H1 (cell line): ENCODE results near the gene USP9Y. TPM values are rescaled to one million over a fixed set of nuclear protein-coding genes. Genes with fewer than 3 reads are reported as not detected.

Source experiments
- CTCF ChIA-PET: fragments of 300-600 bp; sonication (Branson Sonifier 250); formaldehyde crosslinking; loops from one replicate; lab custom pipeline; 2021; ENCODE audit not compliant: partially characterized antibody; lab: Charles Lee
- POLR2A ChIA-PET: fragments of 300-600 bp; sonication (Branson Sonifier 250); formaldehyde crosslinking; loops from one replicate; lab custom pipeline; 2021; ENCODE audit warnings: inconsistent platforms; ENCODE audit not compliant: partially characterized antibody; lab: Charles Lee
- DNase-seq, 2 experiments: peaks; one replicate each; pipeline versions ENCODE4 v3.0.0 to v3.0.0-alpha.2; 2010 to 2022; ENCODE audit warnings: low spot score in 2 of 2, low read depth in 1 of 2, mixed read lengths in 1 of 2
- FAIRE-seq: peaks from 2 replicates; lab custom pipeline; 2011; peaks lifted over from hg19 to GRCh38; lab: Jason Lieb, UNC
- H2AFZ ChIP-seq: 2 replicates; pipeline ENCODE4 v1.8.1; 2012; ENCODE audit warnings: low read length, inconsistent platforms
- H2AK5ac ChIP-seq: 2 replicates; pipeline ENCODE4 v1.6.1; 2013; ENCODE audit warnings: low read depth, low read length
- H2BK120ac ChIP-seq: replicated peaks from 2 replicates; pipeline ENCODE3; 2013; ENCODE audit warnings: low read depth, low read length, inconsistent platforms
- H2BK12ac ChIP-seq: 2 replicates; pipeline ENCODE4 v1.6.1; 2013; ENCODE audit warnings: low read depth, low read length
- H2BK15ac ChIP-seq: 2 replicates; pipeline ENCODE4 v1.6.1; 2013; ENCODE audit warnings: low read length
- H2BK20ac ChIP-seq: 2 replicates; pipeline ENCODE4 v1.6.1; 2013; ENCODE audit warnings: low read length
- H2BK5ac ChIP-seq: 2 replicates; pipeline ENCODE4 v1.6.1; 2013; ENCODE audit warnings: low read depth, low read length
- H3K14ac ChIP-seq: 2 replicates; pipeline ENCODE4 v1.6.1; 2013; ENCODE audit warnings: inconsistent platforms; ENCODE audit not compliant: insufficient read length
- H3K18ac ChIP-seq: 2 replicates; pipeline ENCODE4 v1.6.1; 2013; ENCODE audit warnings: low read length; ENCODE audit errors: extremely low read depth
- H3K23ac ChIP-seq: 2 replicates; pipeline ENCODE4 v1.6.1; 2013; ENCODE audit warnings: inconsistent platforms; ENCODE audit not compliant: insufficient read length
- H3K23me2 ChIP-seq: 2 replicates; pipeline ENCODE4 v1.6.1; 2013; ENCODE audit warnings: low read depth, low read length
- H3K27ac ChIP-seq: 2 replicates; pipeline ENCODE4 v1.6.1; 2011; ENCODE audit warnings: low read depth, low read length, inconsistent platforms
- H3K27me3 ChIP-seq, 4 experiments: replicated peaks in 1 of 4; 1 replicate in 1 of 4; 2 replicates in 3 of 4; pipeline versions ENCODE4 v1.6.1 to v1.8.1; 2011 to 2013; ENCODE audit warnings: low read length in 3 of 4, mild to moderate bottlenecking in 3 of 4, inconsistent platforms in 2 of 4, mixed read lengths in 2 of 4, moderate library complexity in 1 of 4; ENCODE audit not compliant: control insufficient read depth in 3 of 4, insufficient read depth in 3 of 4; ENCODE audit errors: extremely low read depth in 1 of 4
- H3K36me3 ChIP-seq, 4 experiments: 2 replicates each; pipeline versions ENCODE4 v1.6.1 to v1.8.1; 2011 to 2013; ENCODE audit warnings: mild to moderate bottlenecking in 4 of 4, low read length in 3 of 4, moderate library complexity in 2 of 4, control low read depth in 1 of 4, inconsistent platforms in 1 of 4; ENCODE audit not compliant: insufficient read depth in 4 of 4, control insufficient read depth in 2 of 4
- H3K4ac ChIP-seq: replicated peaks from 2 replicates; pipeline ENCODE3; 2013; ENCODE audit warnings: low read length, low read depth, mixed read lengths, inconsistent platforms; ENCODE audit not compliant: insufficient read length
- H3K4me1 ChIP-seq, 4 experiments: replicated peaks in 1 of 4; 1 replicate in 1 of 4; 2 replicates in 3 of 4; pipeline versions ENCODE4 v1.6.1 to v1.8.1; 2011 to 2013; ENCODE audit warnings: low read length in 3 of 4, inconsistent platforms in 2 of 4, mixed read lengths in 1 of 4; ENCODE audit not compliant: insufficient read depth in 4 of 4, control insufficient read depth in 3 of 4
- H3K4me2 ChIP-seq, 2 experiments: 2 replicates each; pipeline versions ENCODE4 v1.6.1 to v1.8.1; 2011 to 2013; ENCODE audit warnings: low read depth in 2 of 2, low read length in 2 of 2, control low read depth in 1 of 2, inconsistent platforms in 1 of 2, mild to moderate bottlenecking in 1 of 2; ENCODE audit not compliant: insufficient read depth in 1 of 2
- H3K4me3 ChIP-seq, 4 experiments: fragments of 200-600, 300-600 bp in 1 of 4; sonication (generic), shearing (Covaris generic), sonication (Bioruptor Twin) in 1 of 4; 2 replicates each; pipeline versions ENCODE4 v1.5.1 to v1.8.1; 2011 to 2016; ENCODE audit warnings: low read length in 4 of 4, low read depth in 3 of 4, control low read depth in 2 of 4, inconsistent platforms in 2 of 4, mild to moderate bottlenecking in 2 of 4, mixed read lengths in 1 of 4, moderate library complexity in 1 of 4; ENCODE audit not compliant: insufficient read depth in 2 of 4; ENCODE audit errors: extremely low read depth in 1 of 4
- H3K56ac ChIP-seq: replicated peaks from 2 replicates; pipeline ENCODE3; 2013; ENCODE audit warnings: low read depth, mild to moderate bottlenecking, mixed read lengths, low read length, inconsistent platforms; ENCODE audit not compliant: insufficient read length
- H3K79me1 ChIP-seq: 2 replicates; pipeline ENCODE4 v1.6.1; 2013; ENCODE audit warnings: low read depth, low read length, control low read depth
- H3K79me2 ChIP-seq, 2 experiments: 2 replicates each; pipeline versions ENCODE4 v1.6.1 to v1.8.1; 2012 to 2013; ENCODE audit warnings: low read length in 2 of 2, mild to moderate bottlenecking in 2 of 2, inconsistent platforms in 1 of 2; ENCODE audit not compliant: insufficient read depth in 2 of 2, control insufficient read depth in 1 of 2
- H3K9ac ChIP-seq, 4 experiments: replicated peaks in 1 of 4; 1 replicate in 1 of 4; 2 replicates in 3 of 4; pipeline versions ENCODE4 v1.6.1 to v1.8.1; 2011 to 2013; ENCODE audit warnings: low read depth in 3 of 4, low read length in 3 of 4, control low read depth in 2 of 4, mild to moderate bottlenecking in 2 of 4, moderate library complexity in 2 of 4, inconsistent platforms in 1 of 4; ENCODE audit errors: extremely low read depth in 1 of 4
- H3K9me3 ChIP-seq, 2 experiments: 2 replicates each; pipeline versions ENCODE4 v1.6.1 to v1.8.1; 2012 to 2013; ENCODE audit warnings: mild to moderate bottlenecking in 2 of 2, moderate library complexity in 2 of 2, control low read depth in 1 of 2, inconsistent platforms in 1 of 2, low read depth in 1 of 2, low read length in 1 of 2, mixed read lengths in 1 of 2; ENCODE audit not compliant: insufficient read depth in 2 of 2
- H4K20me1 ChIP-seq, 2 experiments: replicated peaks in 1 of 2; 2 replicates each; pipeline versions ENCODE3 to v1.8.1; 2011 to 2013; ENCODE audit warnings: inconsistent platforms in 2 of 2, low read length in 2 of 2, mild to moderate bottlenecking in 1 of 2; ENCODE audit not compliant: insufficient read depth in 2 of 2, control insufficient read depth in 1 of 2
- H4K5ac ChIP-seq: 2 replicates; pipeline ENCODE4 v1.6.1; 2013; ENCODE audit warnings: low read length, low read depth, mixed read lengths, inconsistent platforms; ENCODE audit not compliant: insufficient read length
- H4K8ac ChIP-seq: 2 replicates; pipeline ENCODE4 v1.8.0; 2013; ENCODE audit warnings: mild to moderate bottlenecking, moderate library complexity, low read length, inconsistent platforms; ENCODE audit not compliant: insufficient read depth; ENCODE audit errors: extremely low read depth
- H4K91ac ChIP-seq: replicated peaks from 2 replicates; pipeline ENCODE3; 2013; ENCODE audit warnings: low read length, mixed read lengths, inconsistent platforms; ENCODE audit not compliant: insufficient read length
- FOSL1 ChIP-seq: IDR thresholded peaks from 2 replicates; pipeline ENCODE4 v1.6.1; 2011; ENCODE audit warnings: mild to moderate bottlenecking, low read depth, low read length, moderate library complexity; ENCODE audit not compliant: insufficient read depth
- POLR2A ChIP-seq, 2 experiments: IDR thresholded peaks; 1 replicate in 1 of 2; 2 replicates in 1 of 2; pipeline ENCODE4 v1.6.1; 2011; ENCODE audit warnings: low read depth in 2 of 2, low read length in 2 of 2, mild to moderate bottlenecking in 2 of 2; ENCODE audit errors: control extremely low read depth in 1 of 2
- POLR2AphosphoS5 ChIP-seq: IDR thresholded peaks from 2 replicates; pipeline ENCODE4 v1.6.1; 2011; ENCODE audit warnings: low read depth, low read length
- RXRA ChIP-seq: IDR thresholded peaks from 2 replicates; pipeline ENCODE4 v1.6.1; 2011; ENCODE audit warnings: low read depth, mild to moderate bottlenecking, low read length, moderate library complexity; ENCODE audit not compliant: insufficient read depth
- TAF1 ChIP-seq: IDR thresholded peaks from 2 replicates; pipeline ENCODE4 v1.6.1; 2011; ENCODE audit warnings: mild to moderate bottlenecking, low read depth, low read length
- TAF7 ChIP-seq: optimal IDR thresholded peaks from 2 replicates; pipeline ENCODE3; 2011; ENCODE audit warnings: low read depth, mild to moderate bottlenecking, inconsistent platforms, low read length, moderate library complexity, borderline replicate concordance
- TBP ChIP-seq: IDR thresholded peaks from 2 replicates; pipeline ENCODE4 v1.6.1; 2011; ENCODE audit warnings: low read depth, low read length, improper control_type of control experiment
- YY1 ChIP-seq: IDR thresholded peaks from 2 replicates; pipeline ENCODE4 v1.6.1; 2011; ENCODE audit warnings: low read depth, mild to moderate bottlenecking, low read length
- WGBS, 2 experiments: shearing (Covaris generic) in 1 of 2; methylation state at CpG; one replicate each; pipeline versions ENCODE4 v1.1.6 to v1.1.7; 2013 to 2015; ENCODE audit warnings: low lambda C conversion rate in 2 of 2, mixed read lengths in 2 of 2, inconsistent platforms in 1 of 2, low coverage in 1 of 2, missing lambda C conversion rate in 1 of 2; ENCODE audit not compliant: insufficient replicate concordance in 2 of 2, insufficient coverage in 1 of 2, insufficient read length in 1 of 2; ENCODE audit errors: extremely low coverage in 1 of 2, missing lambda C conversion rate in 1 of 2; 5-methylcytosine and 5-hydroxymethylcytosine counted together
- polyA plus RNA-seq, 7 experiments: library from polyadenylated mRNA; depleted of rRNA in 3 of 7; stranded (reverse) in 5 of 7; unstranded in 2 of 7; fragments of >200 nt in 5 of 7; fragments of 200-250 nt in 2 of 7; gene quantifications; 1 replicate in 5 of 7; 2 replicates in 1 of 7; 4 replicates in 1 of 7; pipeline versions ENCODE4 v1.2.1 to v1.2.3, GENCODE V29; 2011 to 2013; ENCODE audit warnings: missing spikeins in 2 of 7, mixed read lengths in 2 of 7
- total RNA-seq: library from RNA; stranded (reverse); fragmentation: NEBNext Ultra II Directional; extraction: Animal tissue kit (Norgen Biotek cat#: 25700); gene quantifications from 2 replicates; pipeline ENCODE4 v1.2.1, GENCODE V29; 2021

Gene USP9Y
- total and polyA plus RNA-seq, 2 of the 8 experiments (the other 6 are each of a cell fraction or from before 2014, with no cell fraction given): 28.3 to 34.1 TPM

DNA sequence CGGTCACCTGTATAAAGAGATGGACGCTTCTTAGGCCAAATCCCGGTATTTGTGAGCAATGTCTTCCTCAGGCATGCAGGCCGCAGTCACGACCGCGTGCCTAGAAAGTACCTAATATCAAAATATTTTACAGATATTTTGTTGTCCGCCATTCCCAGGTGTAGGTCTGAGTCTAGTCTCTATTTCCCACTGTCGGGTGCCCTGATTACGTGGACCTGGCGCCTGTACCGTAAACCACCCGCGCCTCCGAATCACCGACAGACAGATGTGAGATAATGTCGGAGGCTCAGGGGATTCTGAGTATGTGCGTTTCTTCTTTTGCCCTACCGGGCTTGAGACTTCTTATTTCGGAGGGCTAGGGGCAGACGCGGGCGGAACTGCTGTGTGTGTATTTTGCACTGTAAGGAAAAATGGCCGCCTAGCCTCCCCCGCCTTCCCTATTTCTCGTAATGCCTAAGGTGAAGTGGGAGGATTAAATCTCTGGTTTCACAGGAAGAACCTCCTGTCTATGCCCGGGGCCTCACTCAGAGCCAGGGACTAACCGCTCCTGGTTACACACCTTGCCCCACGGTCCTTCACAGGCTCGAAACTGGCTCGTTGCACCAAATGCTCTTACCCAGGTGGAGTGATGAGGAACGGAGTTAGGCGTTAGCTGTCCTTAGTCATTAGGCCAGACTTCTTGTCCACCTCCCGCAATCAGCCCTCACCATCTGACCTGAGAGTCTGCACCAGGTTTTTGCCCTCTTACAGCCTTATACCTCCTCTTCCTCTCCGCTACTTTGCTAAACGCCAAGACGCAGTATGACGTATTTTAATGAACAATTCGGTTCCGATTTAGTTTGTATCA is 38.1 kb upstream of the USP9Y start:
- no peaks in the 10 kb centered on the region for H3K27me3 ChIP-seq
- WGBS, 2 experiments: 1% methylated on average over 33 of the region's 40 CpGs; no CpG with 5 or more reads in 1 of the 2 experiments
- H4K8ac ChIP-seq: peak overlapping the region; percentile 92; the same call in 1 of the 2 replicates
- H3K79me1 ChIP-seq: no peaks in the 10 kb centered on the region
- H2AK5ac ChIP-seq: 0 out of 2 replicates have a peak overlapping the region, but pooled peaks have one; percentile 13
- no peak for FAIRE-seq
- peak overlapping the region; percentile 30 for H3K56ac ChIP-seq
- H3K4ac ChIP-seq: peak overlapping the region; percentile 78
- H3K4me2 ChIP-seq: peak overlapping the region; percentile 66 to 90
- no peak overlapping the region for H3K14ac ChIP-seq
- peaks cover 3 to 58% of the 10 kb centered on the region in 2 experiments; a peak in 3 of 4 replicates for H3K79me2 ChIP-seq
- peaks cover 0 to 13% (median under 1%) of the 10 kb centered on the region in 4 experiments; a peak in 2 of 8 replicates for H3K36me3 ChIP-seq
- no peak overlapping the region for H4K5ac ChIP-seq
- peaks cover 3% of the 10 kb centered on the region; the same call in 1 of the 2 replicates for H3K23me2 ChIP-seq
- no peak overlapping the region for H2BK15ac ChIP-seq
- 0 out of 7 replicates have a peak, but pooled peaks cover 0 to 4% (median 0%) of the 10 kb centered on the region in 4 experiments for H3K4me1 ChIP-seq
- H3K23ac ChIP-seq: no peak overlapping the region
- H2BK5ac ChIP-seq: peak overlapping the region; percentile 83
- H2BK12ac ChIP-seq: peak overlapping the region; percentile 27; the same call in 1 of the 2 replicates
- CTCF ChIA-PET: no interaction called here
- peak in 1 of 2 experiments; percentile 52 for DNase-seq
- H2BK20ac ChIP-seq: no peak overlapping the region
- peak overlapping the region; percentile 65 for H4K91ac ChIP-seq
- POLR2A ChIA-PET: interaction anchor here (0.9 to 1.7 kb wide), 3 partner anchors 19 to 32 kb away, joined by 3 read pairs; no protein-coding TSS in a partner anchor
- H4K20me1 ChIP-seq: no peaks in the 10 kb centered on the region
- peak overlapping the region; percentile 78 for H3K18ac ChIP-seq
- peak overlapping the region; percentile 33 for H2BK120ac ChIP-seq
- H3K4me3 ChIP-seq: peak overlapping the region; percentile 85 to 98 (median 94)
- peak overlapping the region; percentile 54 to 91 (median 88) for H3K9ac ChIP-seq
- TF ChIP-seq YY1: peak; percentile 88
- TF ChIP-seq POLR2AphosphoS5: peak; percentile 71
- TF ChIP-seq RXRA: no peak
- TF ChIP-seq FOSL1: no peak
- peak; percentile 22 for TF ChIP-seq TAF7
- peak; percentile 26; the same call in 1 of the 2 replicates for TF ChIP-seq TBP
- peak; percentile 23 to 71 for TF ChIP-seq POLR2A (IDR thresholded peaks at IDR 0.05; ENCODE audit: control extremely low read depth in 1 of 2, low read depth in 2 of 2, low read length in 2 of 2)
- TF ChIP-seq TAF1: peak; percentile 65; the same call in 1 of the 2 replicates
- H3K9me3 ChIP-seq: no peaks in the 10 kb centered on the region
- peak overlapping the region; percentile 32; the same call in 1 of the 2 replicates for H2AFZ ChIP-seq
- H3K27ac ChIP-seq: peak overlapping the region; percentile 90
